Adipose tissue (tissue), 3 donors: Measurements from ENCODE around the gene VWDE. TPM values are rescaled to one million over a fixed set of nuclear protein-coding genes. Genes with fewer than 3 reads are reported as not detected.

Experiments
- H3K27ac ChIP-seq: one replicate; pipeline ENCODE4 v1.5.1; 2013; ENCODE audit warnings: low read depth, low read length
- WGBS, 3 donors: extraction: QIAGEN DNeasy Blood & Tissue Kit; methylation state at CpG; one replicate each; pipeline ENCODE4 v1.1.7; 2013; 5-methylcytosine and 5-hydroxymethylcytosine counted together
- polyA plus RNA-seq, 3 donors: library from polyadenylated mRNA; stranded (reverse); fragments of 200-250 nt; gene quantifications; one replicate each; pipeline ENCODE4 v1.2.3, GENCODE V29; 2013
- donor health status: healthy with polysubstance abuse.
- donor health status: Bipolar disorder and iron deficiency.
- donor health status: healthy.

The VWDE gene
- polyA plus RNA-seq, 3 donors: 0.20 TPM; not detected in 2

- 67 to 78% (median 71%) methylated on average over 2 of the region's 2 CpGs for WGBS, 3 donors
Observed at GRCh38 chr7:12303062-12303461, 100.6 kb downstream of the VWDE start.

GRCh38 chr7:12300415-12300814 lies 103.2 kb downstream of the VWDE start:
- 70 to 93% (median 85%) methylated on average over 4 of the region's 4 CpGs for whole genome bisulfite sequencing, 3 donors
- no peak overlapping the region for H3K27ac ChIP-seq

More at GRCh38 chr7:12303062-12303461, 100.6 kb downstream of the VWDE start:
- no peak overlapping the region for H3K27ac ChIP-seq

GRCh38 chr7:12299367-12299766 lies 104.3 kb downstream of the VWDE start:
- whole genome bisulfite sequencing, 3 donors: 77 to 84% (median 81%) methylated on average over 3 of the region's 3 CpGs

GRCh38 chr7:12297283-12298108 lies 106.2 kb downstream of the VWDE start:
- 71 to 86% (median 76%) methylated on average over 3 of the region's 3 CpGs for WGBS, 3 donors
- no peak overlapping the region for H3K27ac ChIP-seq

More at GRCh38 chr7:12299367-12299766, 104.3 kb downstream of the VWDE start:
- no peak overlapping the region for H3K27ac ChIP-seq

- no peak overlapping the region for H3K27ac ChIP-seq
- 83 to 94% (median 92%) methylated on average over 7 of the region's 7 CpGs for WGBS, 3 donors
Observed at GRCh38 chr7:12296051-12296570, 107.6 kb downstream of the VWDE start.

- H3K27ac ChIP-seq: no peak overlapping the region
- 31 to 48% (median 34%) methylated on average over 2 of the region's 2 CpGs for WGBS, 3 donors
Observed at GRCh38 chr7:12294701-12295100, 109.0 kb downstream of the VWDE start.

- 75 to 81% (median 76%) methylated on average over 1 of the region's 1 CpG for WGBS, 3 donors
- no peak overlapping the region for H3K27ac ChIP-seq
Observed at GRCh38 chr7:12291870-12292269, 111.8 kb downstream of the VWDE start.

GRCh38 chr7:12290761-12291160 lies 112.9 kb downstream of the VWDE start:
- WGBS, 3 donors: 88 to 94% (median 88%) methylated on average over 1 of the region's 1 CpG

GRCh38 chr7:12289996-12290395 lies 113.7 kb downstream of the VWDE start:
- 78 to 89% (median 80%) methylated on average over 6 of the region's 6 CpGs for WGBS, 3 donors
- no peak overlapping the region for H3K27ac ChIP-seq

More at GRCh38 chr7:12290761-12291160, 112.9 kb downstream of the VWDE start:
- no peak overlapping the region for H3K27ac ChIP-seq

GRCh38 chr7:12287901-12288300 lies 115.8 kb downstream of the VWDE start:
- no peak overlapping the region for H3K27ac ChIP-seq
- 23 to 45% (median 30%) methylated on average over 1 of the region's 1 CpG for WGBS, 3 donors

- 59 to 79% (median 72%) methylated on average over 1 of the region's 1 CpG for WGBS, 3 donors
- H3K27ac ChIP-seq: no peak overlapping the region
Observed at GRCh38 chr7:12281038-12281437, 122.6 kb downstream of the VWDE start.

Other genes with a start within 250 kb of the VWDE start
- 10 to 100 TPM in 2 of 3 donors, 1 to 10 TPM in 1; 9.5 to 14.9 (median 11.7) TPM for gene TMEM106B, start 192.6 kb downstream of the VWDE start, polyA plus RNA-seq
- gene SCIN, start 166.9 kb upstream of the VWDE start, polyA plus RNA-seq: 1 to 10 TPM in 2 of 3 donors, under 1 TPM in 1; 0.39 to 2.4 (median 2.3) TPM